Renal pelvis (tissue), 4 donors: ENCODE measurements around the gene AP2A2. TPM values are rescaled to one million over a fixed set of nuclear protein-coding genes. Genes with fewer than 3 reads are reported as not detected.
"Not testable (repeated sequence)": the region's sequence is repeated elsewhere in the genome, so short reads cannot be mapped to it uniquely, and the experiment has no call there.

Experiments used
- DNase-seq: peaks from one replicate; pipeline ENCODE4 v3.0.0-alpha.2; 2013
- polyA plus RNA-seq, 3 donors: library from polyadenylated mRNA; unstranded; fragments of 120-200 nt; gene quantifications; one replicate each; pipeline ENCODE4 v1.2.1, GENCODE V29; 2013; ENCODE audit not compliant: insufficient read length in 3 of 3

AP2A2 gene
- polyA plus RNA-seq, 3 donors: 99.5 to 126 (median 117) TPM

DNA sequence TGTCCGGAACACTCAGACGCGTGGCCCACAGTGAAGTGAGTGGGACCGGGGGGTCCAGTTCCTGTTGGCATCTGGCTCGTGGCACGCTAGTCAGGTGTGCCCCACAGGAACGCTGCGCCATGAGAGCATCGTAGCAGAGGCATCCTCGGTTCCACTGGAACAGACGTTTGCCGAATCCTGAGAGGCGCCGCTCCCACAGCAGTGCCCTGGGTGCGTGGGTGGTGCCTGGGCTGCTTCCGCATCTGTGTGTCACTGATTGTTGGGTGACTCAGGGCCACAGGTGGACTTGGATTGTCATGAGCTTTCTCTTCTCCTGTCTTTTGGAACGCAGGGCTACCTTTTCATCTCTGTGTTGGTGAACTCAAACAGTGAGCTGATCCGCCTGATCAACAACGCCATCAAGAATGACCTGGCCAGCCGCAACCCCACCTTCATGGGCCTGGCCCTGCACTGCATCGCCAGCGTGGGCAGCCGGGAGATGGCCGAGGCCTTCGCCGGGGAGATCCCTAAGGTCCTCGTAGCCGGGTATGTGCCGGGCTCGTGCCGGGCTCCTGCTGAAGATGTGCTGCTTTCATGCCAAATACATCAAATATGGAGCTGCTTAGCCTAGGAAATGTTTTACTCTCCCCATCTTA lies 46.2 kb downstream of the AP2A2 start:
- no peak for DNase-seq

DNA sequence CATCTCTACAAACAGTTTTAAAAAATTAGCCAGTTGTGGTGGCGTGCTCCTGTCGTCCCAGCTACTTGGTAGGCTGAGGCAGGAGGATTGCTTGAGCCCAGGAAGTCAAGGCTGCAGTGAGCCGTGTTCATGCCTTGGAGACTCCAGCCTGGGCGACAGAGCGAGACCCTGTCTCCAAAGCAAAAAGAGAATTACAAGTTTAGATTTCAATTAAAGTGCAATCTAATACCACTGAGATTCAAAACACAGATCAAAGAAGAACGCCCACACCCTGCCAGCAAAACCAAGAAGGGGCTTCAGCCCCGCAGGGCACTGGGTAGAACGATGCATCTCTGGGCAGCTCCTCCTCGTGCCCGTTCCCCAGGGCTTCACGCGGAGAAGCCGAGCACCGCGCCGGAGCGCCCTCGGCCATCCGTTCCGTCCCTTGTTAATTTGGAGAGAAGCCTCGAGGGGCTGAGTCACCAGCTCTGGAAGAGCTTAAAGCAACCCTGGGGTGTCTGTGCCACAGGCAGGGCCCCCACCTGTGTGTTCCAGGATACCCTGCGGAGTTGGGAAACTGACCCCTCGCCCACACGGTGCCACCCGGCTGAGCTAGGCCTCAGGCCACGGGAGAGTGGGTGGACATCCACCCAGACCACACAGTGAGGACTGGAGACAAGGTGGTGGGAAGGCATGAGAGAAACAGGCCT lies 47.0 kb downstream of the AP2A2 start:
- DNase-seq: no peak

DNA sequence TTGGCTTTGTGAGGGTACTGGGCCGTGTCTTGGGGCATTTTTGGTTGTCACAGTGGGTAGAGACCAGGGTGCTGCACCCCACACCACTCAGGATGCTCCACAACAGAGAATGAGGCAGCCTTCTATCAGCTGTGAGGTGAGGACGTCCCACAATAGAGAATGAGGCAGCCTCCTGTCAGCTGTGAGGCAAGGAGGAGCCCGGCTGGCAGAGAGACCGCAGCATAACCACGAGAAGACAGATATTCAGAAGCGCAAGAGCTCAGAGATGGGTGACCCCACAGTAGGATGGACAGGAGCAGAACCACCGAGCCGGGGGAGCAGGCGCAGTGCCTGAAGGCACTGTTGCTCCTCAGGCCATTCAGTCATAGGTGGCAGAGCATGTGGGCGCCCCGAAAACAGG lies 47.6 kb downstream of the AP2A2 start:
- no peak for DNase-seq

DNA sequence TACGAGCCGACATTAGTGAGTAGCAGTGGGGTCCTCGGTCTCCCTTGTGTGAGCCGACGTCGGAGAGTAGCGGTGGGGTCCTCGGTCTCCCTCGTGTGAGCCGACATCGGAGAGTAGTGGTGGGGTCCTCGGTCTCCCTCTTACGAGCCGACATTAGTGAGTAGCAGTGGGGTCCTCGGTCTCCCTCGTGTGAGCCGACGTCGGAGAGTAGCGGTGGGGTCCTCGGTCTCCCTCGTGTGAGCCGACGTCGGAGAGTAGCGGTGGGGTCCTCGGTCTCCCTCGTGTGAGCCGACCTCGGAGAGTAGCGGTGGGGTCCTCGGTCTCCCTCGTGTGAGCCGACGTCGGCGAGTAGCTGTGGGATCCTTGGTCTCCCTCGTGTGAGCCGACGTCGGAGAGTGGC lies 49.7 kb downstream of the AP2A2 start:
- DNase-seq: not testable (repeated sequence)

DNA sequence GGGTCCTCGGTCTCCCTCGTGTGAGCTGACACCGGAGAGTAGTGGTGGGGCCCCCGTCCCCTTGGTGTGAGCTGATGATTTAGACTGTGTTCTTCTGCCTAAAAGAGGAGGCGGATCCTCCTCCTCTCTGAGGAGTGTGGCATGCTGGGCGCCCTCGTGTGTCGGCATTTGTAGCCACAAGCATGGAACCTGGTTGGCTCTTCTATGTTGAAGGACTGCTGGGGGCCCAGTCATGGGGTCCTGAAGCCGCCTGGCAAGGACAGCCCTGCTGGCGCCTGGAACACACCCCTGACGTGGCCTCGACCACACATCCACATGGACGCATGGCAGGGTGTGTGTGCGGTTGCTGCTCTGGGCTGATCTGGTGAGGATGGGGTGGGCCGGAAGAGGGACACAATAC lies 50.2 kb downstream of the AP2A2 start:
- no peak for DNase-seq

DNA sequence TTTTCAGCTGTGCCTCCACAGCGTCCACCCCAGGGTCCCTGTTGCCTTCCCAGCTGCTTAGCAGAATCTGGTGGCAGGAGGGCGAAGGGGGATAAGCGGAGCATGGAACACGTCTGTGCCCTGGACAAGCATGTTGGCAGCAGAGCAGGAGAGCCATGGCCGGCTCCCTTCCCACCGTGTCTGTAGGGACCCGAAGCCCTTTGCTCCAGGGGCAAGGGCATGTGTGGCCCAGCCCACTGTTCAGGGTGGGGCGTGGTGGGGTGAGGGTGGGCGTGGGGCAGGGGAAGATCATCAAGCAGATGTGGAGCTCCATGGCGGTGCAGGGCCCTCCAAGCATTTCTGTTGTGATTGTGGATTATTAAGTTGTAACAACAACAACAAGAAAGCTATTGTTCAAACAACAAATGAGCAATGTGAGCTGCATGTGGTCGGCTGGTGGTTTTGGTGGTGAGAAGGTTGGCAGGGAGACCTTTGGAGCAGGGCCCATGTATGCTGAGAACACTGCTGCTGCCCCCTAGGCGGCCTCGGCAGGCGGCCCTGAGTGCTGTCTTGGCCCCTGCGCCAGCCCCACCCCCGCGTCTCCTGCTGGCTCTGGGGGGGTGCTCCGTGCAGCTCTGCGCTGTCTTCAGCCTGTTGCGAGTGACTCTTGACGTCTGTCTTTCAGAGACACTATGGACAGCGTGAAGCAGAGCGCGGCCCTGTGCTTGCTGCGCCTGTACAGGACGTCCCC lies 50.9 kb downstream of the AP2A2 start:
- DNase-seq: no peak

DNA sequence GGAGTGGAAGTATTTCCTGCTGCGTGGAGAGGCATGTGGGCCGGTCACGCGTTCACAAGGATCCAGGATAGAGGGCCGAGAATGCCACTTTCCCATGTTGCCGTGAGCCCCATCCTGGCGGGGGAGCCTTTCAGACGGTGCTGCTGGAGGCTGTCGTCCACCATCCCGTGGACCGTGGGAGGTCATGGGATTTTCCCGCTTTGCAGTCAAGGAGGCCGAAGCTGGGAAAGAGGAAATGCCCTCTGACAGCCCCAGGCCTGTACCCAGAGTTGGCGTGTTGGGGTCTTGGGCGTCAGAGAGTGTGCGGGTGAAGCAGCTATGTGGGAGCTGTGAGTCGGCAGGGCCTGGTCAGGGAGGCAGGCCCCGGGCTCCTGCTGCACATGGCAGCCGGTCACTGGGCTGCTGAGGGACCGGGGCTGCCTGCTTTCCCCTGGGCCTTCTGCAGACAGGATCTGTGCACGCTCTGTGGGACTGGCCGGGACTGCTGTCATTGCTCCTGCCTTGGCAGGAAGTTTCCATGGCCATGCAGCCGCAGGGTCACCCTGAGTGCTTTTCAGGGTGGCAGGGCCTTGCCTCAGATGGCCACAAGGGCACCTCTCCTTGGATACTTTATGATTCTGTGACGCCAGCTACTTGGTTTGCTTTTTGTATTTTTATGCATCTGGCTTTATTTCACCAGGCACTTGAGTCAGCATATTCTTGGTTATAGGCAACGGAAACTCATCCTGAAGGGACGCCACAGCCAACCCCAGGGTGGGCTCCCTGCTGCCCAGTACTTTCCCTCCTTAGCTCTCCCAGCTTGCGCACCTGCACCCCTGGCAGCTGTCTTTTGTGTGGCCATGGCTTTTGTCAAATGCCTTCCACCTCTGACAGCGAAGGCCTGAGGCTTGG lies 52.4 kb downstream of the AP2A2 start:
- no peak for DNase-seq

DNA sequence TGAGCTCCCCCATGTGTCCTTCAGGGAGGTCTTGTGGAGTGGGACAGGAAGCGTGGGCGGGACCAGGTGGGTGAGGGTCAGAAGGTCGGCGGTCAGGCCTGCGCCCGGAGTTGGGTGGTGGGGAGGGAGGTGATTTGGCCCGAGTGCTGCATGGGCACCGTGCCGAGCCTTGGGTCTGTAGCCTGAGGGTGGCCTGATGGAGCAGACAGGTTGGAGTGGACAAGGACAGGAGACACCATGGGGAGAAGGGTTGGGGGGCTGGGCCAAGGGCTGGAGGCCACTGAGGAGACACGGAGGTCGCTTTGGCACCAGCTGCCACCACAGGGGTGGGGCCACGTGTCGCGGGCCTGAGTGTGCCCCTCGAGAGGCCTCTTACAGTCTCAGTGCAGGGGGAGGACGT lies 53.1 kb downstream of the AP2A2 start:
- no peak for DNase-seq

DNA sequence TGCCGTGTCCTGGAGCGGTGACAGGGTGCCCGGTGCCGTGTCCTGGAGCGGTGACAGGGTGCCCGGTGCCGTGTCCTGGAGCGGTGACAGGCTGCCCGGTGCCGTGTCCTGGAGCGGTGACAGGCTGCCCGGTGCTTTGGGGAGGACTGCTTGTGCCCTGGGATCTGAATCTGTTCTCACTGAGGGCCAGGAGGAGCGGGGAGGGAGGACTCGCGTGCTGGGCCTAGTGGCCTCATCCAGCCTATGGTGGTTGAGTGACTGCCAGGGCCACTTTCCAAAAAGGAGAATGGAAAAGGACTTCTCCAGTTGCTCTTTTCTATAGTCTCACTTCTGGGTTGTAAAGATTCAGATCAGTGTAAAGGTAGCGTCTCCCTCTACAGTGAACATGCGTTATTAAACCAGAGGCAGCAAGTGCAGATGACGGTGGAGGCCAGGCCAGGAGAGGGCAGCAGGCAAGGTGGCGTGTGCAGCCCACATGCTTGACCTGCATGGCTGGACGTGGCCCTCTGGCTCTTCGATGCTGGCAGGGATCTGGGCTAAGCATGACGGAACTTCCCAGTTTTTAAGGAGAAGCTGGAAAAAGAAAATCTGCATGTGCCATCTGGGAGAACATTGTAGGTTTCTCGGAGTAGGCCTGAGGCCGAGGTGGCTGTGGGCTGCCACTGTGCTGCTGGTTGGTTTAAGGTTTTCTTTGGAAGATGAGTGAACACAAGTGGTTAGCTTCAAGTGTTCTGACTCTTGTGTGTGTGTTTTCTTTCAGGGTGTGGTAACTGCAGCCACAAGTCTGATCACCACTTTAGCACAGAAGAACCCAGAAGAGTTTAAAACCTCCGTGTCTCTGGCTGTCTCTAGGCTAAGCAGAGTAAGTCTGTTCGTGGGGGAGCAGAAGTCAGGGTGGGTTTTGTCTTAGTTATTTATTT lies 55.0 kb downstream of the AP2A2 start:
- DNase-seq: no peak

DNA sequence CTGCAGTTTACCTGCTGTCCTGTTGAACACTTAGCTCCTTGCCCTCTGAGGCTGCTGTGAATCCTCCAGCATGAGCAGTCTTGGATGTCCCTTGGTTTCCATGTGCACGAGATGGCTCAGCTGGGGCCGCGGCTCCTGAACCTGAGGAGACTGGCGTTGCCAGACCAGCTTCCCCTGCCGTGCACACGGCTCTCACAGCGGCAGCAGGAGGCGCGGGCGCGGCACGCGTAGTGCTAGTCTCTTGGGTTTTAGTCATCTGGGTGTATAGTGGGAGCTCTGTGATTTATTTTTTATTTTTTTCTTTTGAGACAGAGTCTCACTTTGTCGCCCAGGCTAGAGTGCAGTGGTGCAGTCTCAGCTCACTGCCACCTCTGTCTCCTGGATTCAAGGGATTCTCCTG lies 56.1 kb downstream of the AP2A2 start:
- no peak for DNase-seq

DNA sequence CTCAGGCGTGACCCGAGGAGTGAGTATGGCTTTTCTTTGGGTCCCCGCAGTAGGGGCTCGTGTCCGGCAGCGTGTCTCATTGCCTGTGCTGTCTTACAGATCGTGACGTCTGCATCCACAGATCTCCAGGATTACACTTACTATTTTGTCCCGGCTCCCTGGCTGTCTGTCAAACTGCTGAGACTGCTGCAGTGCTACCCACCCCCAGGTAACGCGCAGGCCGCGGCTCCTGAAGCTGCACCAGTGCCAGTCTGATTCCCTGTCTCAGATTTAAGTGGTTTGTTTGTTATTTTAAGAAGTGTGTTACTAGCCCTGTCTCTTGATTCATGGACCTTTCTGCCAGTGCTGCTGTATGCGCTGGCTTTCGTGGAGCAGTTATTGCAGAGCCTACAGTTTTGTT lies 58.9 kb downstream of the AP2A2 start:
- DNase-seq: no peak

DNA sequence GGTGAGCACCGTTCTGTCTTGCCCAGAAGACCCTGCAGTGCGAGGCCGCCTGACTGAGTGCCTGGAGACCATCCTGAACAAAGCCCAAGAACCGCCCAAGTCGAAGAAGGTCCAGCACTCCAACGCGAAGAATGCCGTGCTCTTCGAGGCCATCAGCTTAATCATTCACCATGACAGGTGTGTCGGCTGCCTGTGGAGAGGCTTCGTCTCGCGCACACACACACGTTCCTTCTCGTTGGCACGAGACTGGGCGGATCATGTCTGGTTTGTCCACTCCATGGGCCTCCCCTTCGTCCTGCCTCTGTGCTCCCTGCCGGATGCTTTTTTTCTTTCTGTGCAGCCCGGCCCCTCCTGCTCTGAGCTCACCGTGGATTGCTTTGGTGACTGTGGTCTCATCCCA lies 59.7 kb downstream of the AP2A2 start:
- DNase-seq: no peak

DNA sequence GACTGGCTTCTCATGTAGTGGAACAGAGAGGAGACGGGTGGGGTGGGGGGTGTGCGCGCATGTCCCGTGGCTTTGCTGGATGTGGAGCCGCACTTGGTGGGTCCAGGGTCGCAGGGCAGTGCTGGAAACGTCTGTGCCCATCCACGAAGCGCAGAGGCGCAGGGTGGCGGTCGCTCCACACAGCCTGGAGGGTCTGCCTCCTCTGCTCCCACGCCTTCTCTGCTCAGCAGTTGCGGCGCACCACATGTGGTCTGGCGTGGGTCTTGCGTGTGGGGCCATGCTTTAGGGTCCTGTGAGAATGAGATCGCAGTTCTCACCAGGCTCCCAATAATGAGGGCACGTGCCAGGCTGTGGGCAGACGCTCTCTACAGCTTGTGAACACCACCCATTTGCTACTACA lies 60.2 kb downstream of the AP2A2 start:
- no peak for DNase-seq

DNA sequence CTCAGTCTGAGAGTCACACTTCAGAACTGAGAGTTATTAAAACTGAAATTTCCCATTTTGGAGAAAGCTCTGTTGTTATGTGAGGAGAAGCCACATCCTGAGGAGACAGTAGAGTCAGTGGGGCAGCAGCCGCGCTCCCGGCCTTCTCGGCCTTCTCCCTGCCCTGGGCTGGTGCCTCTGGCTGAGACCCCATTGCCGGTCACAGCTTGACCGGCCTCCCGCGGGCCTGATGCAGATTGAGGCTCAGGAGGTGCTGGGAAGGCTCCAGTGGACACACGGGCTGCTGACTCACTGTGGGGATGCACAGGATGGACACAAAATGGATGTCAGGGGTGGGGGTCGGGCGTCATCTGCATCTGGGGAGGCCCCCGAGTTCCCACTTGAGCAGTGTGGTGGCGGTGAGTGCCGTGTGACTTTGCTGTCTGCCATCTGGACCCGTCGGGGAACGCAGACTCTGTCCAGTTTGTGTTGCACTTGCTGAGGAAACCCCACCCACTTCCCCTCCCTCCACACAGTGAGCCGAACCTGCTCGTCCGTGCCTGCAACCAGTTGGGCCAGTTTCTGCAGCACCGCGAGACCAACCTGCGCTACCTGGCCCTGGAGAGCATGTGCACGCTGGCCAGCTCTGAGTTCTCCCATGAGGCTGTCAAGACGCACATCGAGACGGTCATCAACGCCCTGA lies 60.7 kb downstream of the AP2A2 start:
- DNase-seq: no peak

DNA sequence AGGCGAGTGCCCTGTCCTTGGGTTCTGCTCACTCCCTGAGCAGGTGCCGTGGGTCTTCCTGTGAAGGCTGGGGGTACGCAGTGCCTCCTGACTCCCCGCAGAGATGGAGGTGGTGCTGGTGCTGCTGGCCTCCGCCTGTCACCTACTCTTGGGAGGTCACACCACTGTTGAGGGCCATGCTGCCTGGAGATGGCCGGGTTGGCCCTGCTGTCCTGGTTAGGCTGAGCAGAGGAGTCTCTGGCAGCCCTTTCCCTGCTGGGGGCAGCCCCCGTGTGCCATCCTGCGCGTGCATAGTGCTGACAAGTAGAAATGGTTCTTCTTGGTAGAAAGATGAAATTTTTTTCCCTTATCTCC lies 61.3 kb downstream of the AP2A2 start:
- DNase-seq: no peak

DNA sequence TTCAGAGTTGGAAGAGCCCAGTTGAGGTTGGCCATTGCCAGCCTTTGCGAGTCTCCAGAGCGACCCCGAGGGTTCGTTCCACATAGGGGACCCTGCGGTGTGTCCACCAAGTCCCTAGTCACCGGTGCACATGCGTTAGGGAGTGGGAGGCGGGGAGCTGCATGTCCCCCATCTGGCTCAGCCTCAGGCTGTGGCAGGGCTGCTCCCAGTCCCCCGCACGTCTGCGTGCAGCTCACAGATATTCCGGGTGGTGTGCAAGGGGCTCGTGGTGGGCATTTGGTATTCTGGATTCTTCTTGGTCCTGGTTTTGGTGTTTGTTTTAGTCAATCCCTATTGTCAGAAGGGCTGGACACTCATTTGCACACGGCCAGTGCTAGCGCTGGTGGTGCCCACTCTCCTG lies 62.0 kb downstream of the AP2A2 start:
- DNase-seq: no peak

DNA sequence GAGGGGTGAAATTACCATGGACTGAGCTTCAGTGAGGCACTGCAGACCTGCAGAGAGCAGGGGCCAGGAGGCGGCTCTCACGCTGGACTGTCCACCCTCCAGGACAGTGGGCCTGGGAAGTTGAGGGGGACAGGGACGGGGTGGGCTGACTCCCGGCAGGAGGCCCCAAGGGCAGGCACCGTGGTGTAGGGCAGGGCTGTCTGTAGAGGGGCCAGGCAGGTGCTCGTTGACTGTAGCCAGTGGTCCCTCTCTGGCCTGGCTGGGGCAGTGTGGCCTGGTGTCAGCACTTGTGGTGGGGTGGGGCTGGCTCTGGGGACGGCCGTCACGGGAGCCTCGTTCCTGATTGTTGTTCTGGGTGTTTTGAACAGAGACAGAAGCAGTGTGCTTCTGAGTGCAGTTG lies 64.4 kb downstream of the AP2A2 start:
- DNase-seq: no peak

DNA sequence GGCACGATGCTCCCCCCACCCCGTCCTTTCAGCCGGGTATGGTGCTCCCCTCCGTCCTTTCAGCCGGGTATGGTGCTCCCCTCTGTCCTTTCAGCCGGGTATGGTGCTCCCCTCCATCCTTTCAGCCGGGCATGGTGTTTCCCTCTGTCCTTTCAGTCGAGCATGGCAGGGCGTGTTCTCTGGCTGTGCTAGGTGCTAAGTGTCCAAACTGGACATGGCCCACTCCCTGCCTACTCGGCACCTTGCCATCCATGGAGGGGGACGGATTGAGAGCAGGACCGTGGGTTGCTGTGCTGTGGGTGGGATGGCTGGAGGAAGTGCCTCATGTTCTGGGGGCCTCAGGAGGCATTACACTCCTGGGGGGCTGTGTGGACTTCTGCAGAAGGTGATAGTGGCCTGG lies 65.4 kb downstream of the AP2A2 start:
- DNase-seq: no peak

DNA sequence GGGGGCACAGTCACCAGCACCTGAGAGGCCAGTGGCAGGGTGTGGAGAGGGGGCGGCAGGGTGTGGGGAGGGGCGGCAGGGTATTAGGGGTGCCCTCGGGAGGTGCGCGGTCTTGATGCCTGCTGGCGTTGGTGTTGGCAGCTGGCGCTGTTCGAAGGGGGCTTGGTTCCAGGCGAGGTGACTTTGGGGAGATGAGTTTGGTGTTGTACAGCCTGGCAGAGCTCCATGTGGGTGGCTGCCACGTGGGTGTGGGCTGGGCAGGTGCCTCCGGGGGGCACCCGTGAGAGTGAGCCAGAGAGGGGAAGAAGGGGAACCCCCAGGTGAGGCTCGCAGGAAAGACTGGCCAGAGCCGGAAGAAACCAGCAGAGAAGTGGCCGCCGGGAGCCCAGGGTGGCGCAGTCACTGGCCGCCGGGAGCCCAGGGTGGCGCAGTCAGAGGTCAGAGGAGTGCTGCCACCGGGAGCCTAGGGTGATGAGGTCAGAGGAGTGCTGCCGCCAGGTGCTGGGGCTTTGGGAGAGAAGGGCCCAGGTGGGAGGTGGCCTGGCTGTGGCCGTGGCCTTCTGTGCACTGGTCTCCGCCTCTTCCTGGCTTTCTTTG lies 66.1 kb downstream of the AP2A2 start:
- DNase-seq: no peak

DNA sequence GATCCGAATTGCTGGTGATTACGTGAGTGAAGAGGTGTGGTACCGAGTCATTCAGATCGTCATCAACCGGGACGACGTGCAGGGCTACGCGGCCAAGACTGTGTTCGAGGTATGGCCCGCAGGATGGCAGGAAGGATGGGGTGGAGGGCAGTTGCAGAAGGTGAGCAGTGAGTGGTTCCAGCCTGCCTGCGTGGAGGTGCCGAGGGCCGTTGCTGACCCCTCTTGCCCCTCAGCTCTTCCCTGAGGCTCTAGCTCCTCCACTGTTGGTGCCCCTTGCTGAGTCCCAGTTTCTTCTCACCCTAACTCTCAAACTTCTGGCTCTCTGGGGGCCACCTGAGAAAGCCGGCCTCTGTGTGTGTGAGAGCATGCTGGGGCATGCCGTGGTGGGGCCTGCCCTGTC lies 66.9 kb downstream of the AP2A2 start:
- DNase-seq: no peak
